Left kidney (tissue), 2 donors: ENCODE results near the gene ETFB. TPM values are rescaled to one million over a fixed set of nuclear protein-coding genes. Genes with fewer than 3 reads are reported as not detected.
A peak's percentile ranks its signal among the peaks of the same experiment; 100 is the strongest.

Experiments used
- DNase-seq: peaks from one replicate; pipeline ENCODE4 v3.0.0-alpha.2; 2013
- polyA plus RNA-seq: library from polyadenylated mRNA; unstranded; fragments of 120-200 nt; gene quantifications from one replicate; pipeline ENCODE4 v1.2.1, GENCODE V29; 2013; ENCODE audit not compliant: insufficient read length

The ETFB gene
- polyA plus RNA-seq, 1 donor = 120 TPM

GRCh38 chr19:51377422-51377821, 11.2 kb upstream of the ETFB start:
- DNase-seq = no peak

GRCh38 chr19:51375504-51376221, 9.5 kb upstream of the ETFB start:
- DNase-seq = no peak

- no peak for DNase-seq
Measured at GRCh38 chr19:51372649-51373504, 6.7 kb upstream of the ETFB start, which contains the start of gene NKG7. NKG7 (minus strand) TSS chr19:51372654; CDS start chr19:51372535, 119 bp downstream.

- DNase-seq = no peak
Measured at GRCh38 chr19:51372021-51372648, 5.9 kb upstream of the ETFB start.

GRCh38 chr19:51371186-51371690, 5.0 kb upstream of the ETFB start:
- no peak for DNase-seq

GRCh38 chr19:51370230-51370629, 4.0 kb upstream of the ETFB start:
- DNase-seq = no peak

GRCh38 chr19:51368366-51369282, 2.4 kb upstream of the ETFB start, which contains the start of gene CLDND2:
CLDND2 (minus strand) TSS chr19:51369003; CDS start chr19:51368577, 426 bp downstream.
- DNase-seq = no peak

GRCh38 chr19:51367565-51368365, 1.6 kb upstream of the ETFB start:
- DNase-seq = peak; percentile 98

- DNase-seq = no peak
Measured at GRCh38 chr19:51367255-51367564, 1.0 kb upstream of the ETFB start.

- peak; percentile 97 for DNase-seq
Measured at GRCh38 chr19:51366389-51367254, 434 bp upstream of the ETFB start.

- DNase-seq = peak; percentile 26
Measured at GRCh38 chr19:51365211-51365964, 800 bp downstream of the ETFB start.

GRCh38 chr19:51364200-51365106, 1.7 kb downstream of the ETFB start:
- DNase-seq = no peak

GRCh38 chr19:51361239-51361638, 4.9 kb downstream of the ETFB start:
- DNase-seq = no peak

GRCh38 chr19:51359294-51359693, 6.9 kb downstream of the ETFB start:
- no peak for DNase-seq

GRCh38 chr19:51357952-51358351, 8.2 kb downstream of the ETFB start:
- DNase-seq = no peak

GRCh38 chr19:51356159-51356801, 9.9 kb downstream of the ETFB start:
- DNase-seq = no peak

GRCh38 chr19:51354742-51355148, 11.4 kb downstream of the ETFB start:
- DNase-seq = peak; percentile 63
